GM12892 (cell line): ENCODE data around the gene LCN12.

Experiments
- POLR2A ChIP-seq: IDR thresholded peaks from 2 replicates; pipeline ENCODE4 v1.6.1; 2011; ENCODE audit warnings: low read depth, low read length, control low read depth
- POLR2AphosphoS5 ChIP-seq: IDR thresholded peaks from 2 replicates; pipeline ENCODE4 v1.6.1; 2011; ENCODE audit warnings: low read depth, low read length, control low read depth
- TAF1 ChIP-seq: IDR thresholded peaks from 2 replicates; pipeline ENCODE4 v1.6.1; 2011; ENCODE audit warnings: low read depth, mild to moderate bottlenecking, control low read depth, low read length, borderline replicate concordance

DNA sequence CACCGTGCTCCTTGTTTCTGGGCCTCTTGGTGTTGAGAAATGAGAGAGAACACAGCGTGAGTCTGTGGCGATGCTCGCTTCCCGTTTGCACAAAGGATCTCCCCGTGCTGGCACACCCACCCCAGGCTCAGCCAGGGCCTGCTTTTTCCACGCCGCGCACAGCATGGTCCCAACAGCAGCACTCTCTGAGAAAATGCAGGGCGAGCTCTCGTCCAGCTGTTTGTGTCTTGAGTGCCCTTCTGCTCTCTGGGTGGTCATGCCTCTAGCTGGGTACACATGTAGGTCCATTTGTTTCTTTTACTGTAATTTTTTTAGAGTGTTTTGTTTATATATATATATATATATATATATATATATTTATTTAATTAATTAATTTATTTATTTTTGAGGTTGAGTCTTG, 34.2 kb upstream of the LCN12 start:
- no peak for TF ChIP-seq POLR2AphosphoS5
- TF ChIP-seq TAF1 = no peak
- TF ChIP-seq POLR2A = no peak
